WERI-Rb-1 (cell line): ENCODE measurements around the gene PADI4.

Experiments used
- DNase-seq: peaks from one replicate; pipeline ENCODE4 v3.0.0-alpha.2; 2020
- H3K27ac ChIP-seq: fragments of 250-450 bp; sonication (Bioruptor Pico); 2 replicates; pipeline ENCODE4 v1.5.1; 2020; ENCODE audit warnings: mild to moderate bottlenecking, moderate library complexity
- H3K27me3 ChIP-seq: fragments of 250-450 bp; sonication (Bioruptor Pico); 2 replicates; pipeline ENCODE4 v1.5.1; 2021; ENCODE audit warnings: mild to moderate bottlenecking, low read depth, moderate library complexity; ENCODE audit not compliant: insufficient read depth, severe bottlenecking
- H3K36me3 ChIP-seq: fragments of 250-450 bp; sonication (Bioruptor Pico); 2 replicates; pipeline ENCODE4 v1.5.1; 2020; ENCODE audit warnings: mild to moderate bottlenecking, moderate library complexity
- H3K4me3 ChIP-seq: 2 replicates; pipeline ENCODE4 v1.5.1; 2011; ENCODE audit warnings: low read depth, mild to moderate bottlenecking, control low read depth, low read length
- H3K9me3 ChIP-seq: fragments of 250-450 bp; sonication (Bioruptor Pico); 2 replicates; pipeline ENCODE4 v1.5.1; 2021; ENCODE audit warnings: mild to moderate bottlenecking, moderate library complexity; ENCODE audit not compliant: severe bottlenecking
- TF ChIP-seq, protein P1 (sequence below): IDR thresholded peaks from 2 replicates; pipeline ENCODE4 v1.5.1; 2011; ENCODE audit warnings: low read depth, mild to moderate bottlenecking, control low read depth, inconsistent platforms, low read length

Gene PADI4

DNA sequence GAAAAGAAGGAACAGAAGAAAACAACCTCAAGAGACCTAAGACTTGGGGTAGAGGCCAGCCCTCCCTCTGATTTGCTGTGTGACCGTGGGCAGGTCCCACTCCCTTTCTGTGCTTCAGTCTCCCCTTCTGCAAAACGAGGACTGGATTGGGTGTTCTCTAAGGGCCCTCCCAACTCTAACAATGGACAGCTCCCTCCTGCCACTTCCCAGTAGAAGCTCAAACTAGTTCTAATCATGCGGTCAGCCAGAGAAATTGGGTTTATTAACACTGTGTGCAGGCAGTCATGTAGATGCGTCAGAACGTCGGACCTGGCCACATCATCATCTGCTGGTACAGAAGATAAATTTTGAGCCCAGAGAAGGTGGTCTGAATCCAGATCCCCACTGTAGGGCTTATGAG is 1.6 kb upstream of the PADI4 start:
- Histone ChIP-seq H3K27me3 (no peaks in the 10 kb centered on the region), H3K9me3 (peaks cover 15% of the 10 kb centered on the region), H3K4me3 (no peak overlapping the region), H3K36me3 (no peaks in the 10 kb centered on the region), H3K27ac (no peak overlapping the region; the same call in 1 of the 2 replicates)
- no peak for DNase-seq
- TF ChIP-seq, protein P1, sequence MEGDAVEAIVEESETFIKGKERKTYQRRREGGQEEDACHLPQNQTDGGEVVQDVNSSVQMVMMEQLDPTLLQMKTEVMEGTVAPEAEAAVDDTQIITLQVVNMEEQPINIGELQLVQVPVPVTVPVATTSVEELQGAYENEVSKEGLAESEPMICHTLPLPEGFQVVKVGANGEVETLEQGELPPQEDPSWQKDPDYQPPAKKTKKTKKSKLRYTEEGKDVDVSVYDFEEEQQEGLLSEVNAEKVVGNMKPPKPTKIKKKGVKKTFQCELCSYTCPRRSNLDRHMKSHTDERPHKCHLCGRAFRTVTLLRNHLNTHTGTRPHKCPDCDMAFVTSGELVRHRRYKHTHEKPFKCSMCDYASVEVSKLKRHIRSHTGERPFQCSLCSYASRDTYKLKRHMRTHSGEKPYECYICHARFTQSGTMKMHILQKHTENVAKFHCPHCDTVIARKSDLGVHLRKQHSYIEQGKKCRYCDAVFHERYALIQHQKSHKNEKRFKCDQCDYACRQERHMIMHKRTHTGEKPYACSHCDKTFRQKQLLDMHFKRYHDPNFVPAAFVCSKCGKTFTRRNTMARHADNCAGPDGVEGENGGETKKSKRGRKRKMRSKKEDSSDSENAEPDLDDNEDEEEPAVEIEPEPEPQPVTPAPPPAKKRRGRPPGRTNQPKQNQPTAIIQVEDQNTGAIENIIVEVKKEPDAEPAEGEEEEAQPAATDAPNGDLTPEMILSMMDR = no peak

DNA sequence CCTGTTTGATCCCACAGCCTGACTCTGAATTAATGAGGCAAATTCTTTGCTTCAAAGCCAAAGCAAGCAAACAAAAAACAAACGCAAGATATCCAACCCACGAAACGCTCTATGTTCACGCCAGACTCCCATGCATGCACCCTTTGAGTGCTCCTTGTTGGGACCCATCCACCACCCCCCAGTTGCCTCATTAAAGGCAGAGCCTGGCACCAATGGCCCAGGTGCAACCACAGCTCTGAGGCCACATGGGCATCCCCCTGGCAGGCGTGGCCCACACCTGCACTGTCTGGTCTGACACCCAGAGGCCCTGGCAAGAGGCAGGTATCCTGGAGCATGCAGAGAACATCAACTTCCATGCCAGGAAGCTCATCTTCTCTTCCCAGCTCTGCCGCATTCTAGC is 1.1 kb upstream of the PADI4 start:
- DNase-seq = no peak
- no peak overlapping the region for H3K27ac ChIP-seq
- no peaks in the 10 kb centered on the region for H3K27me3 ChIP-seq
- TF ChIP-seq, protein P1 = no peak
- no peaks in the 10 kb centered on the region for H3K36me3 ChIP-seq
- H3K9me3 ChIP-seq = peaks cover 10% of the 10 kb centered on the region
- H3K4me3 ChIP-seq = no peak overlapping the region

DNA sequence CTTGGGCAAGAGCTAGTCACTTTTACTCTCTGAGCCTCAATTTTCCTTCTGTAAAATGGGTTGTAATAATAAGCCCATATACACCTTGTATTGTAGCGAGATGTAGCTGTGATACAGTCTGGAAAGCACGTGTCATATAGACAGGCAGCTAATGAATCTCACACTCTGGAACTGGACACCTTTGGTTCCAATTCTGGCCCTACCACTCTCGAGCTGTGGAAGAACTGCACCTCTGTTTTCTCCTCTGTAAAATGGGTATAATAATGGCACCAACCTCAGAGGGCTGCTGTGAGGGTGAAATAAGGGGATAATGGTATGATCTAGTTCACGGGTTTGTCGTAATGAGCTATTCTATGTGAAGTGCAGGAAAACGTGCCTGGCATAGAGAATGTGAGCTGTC is 668 bp upstream of the PADI4 start:
- no peak for DNase-seq
- TF ChIP-seq, protein P1 = no peak
- Histone ChIP-seq H3K9me3 (peaks cover 6% of the 10 kb centered on the region), H3K36me3 (no peaks in the 10 kb centered on the region), H3K27me3 (no peaks in the 10 kb centered on the region), H3K27ac (no peak overlapping the region), H3K4me3 (no peak overlapping the region)

DNA sequence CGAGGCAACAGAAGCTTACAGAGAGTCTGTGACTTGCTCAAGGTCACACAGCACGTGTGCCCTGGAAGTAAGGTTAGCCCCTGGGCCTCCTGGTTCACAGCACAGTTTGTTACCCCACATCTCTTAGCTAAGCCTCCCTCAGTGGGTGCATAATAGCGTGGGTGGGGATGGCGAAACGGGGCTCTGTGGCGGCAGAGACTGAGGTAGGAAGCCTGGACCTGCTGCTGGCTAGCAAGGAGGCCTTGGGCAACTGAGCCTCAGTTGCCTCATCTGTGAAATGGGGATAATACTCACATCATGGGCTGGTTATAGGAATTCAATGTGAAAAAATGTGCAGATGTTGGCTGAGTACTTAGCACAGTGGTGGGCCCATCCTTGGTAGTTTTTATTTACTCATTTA is 596 bp downstream of the PADI4 start:
- Histone ChIP-seq H3K27ac (no peak overlapping the region), H3K9me3 (no peaks in the 10 kb centered on the region), H3K36me3 (no peaks in the 10 kb centered on the region), H3K27me3 (no peaks in the 10 kb centered on the region), H3K4me3 (no peak overlapping the region)
- no peak for DNase-seq
- TF ChIP-seq, protein P1 = no peak

GRCh38 chr1:17309426-17310067 is 1.6 kb downstream of the PADI4 start:
- no peaks in the 10 kb centered on the region for H3K36me3 ChIP-seq
- TF ChIP-seq, protein P1 = no peak

GRCh38 chr1:17310068-17310640 is 2.2 kb downstream of the PADI4 start:
- H3K27me3 ChIP-seq = no peaks in the 10 kb centered on the region
- DNase-seq = no peak

More at GRCh38 chr1:17309426-17310067, 1.6 kb downstream of the PADI4 start:
- Histone ChIP-seq H3K27ac (no peak overlapping the region), H3K4me3 (no peak overlapping the region), H3K9me3 (no peaks in the 10 kb centered on the region), H3K27me3 (no peaks in the 10 kb centered on the region)
- DNase-seq = no peak

More at GRCh38 chr1:17310068-17310640, 2.2 kb downstream of the PADI4 start:
- TF ChIP-seq, protein P1 = no peak
- Histone ChIP-seq H3K4me3 (no peak overlapping the region), H3K27ac (no peak overlapping the region), H3K9me3 (no peaks in the 10 kb centered on the region), H3K36me3 (no peaks in the 10 kb centered on the region)
